ENCODE measurements around the gene TMEM151B.

DNA sequence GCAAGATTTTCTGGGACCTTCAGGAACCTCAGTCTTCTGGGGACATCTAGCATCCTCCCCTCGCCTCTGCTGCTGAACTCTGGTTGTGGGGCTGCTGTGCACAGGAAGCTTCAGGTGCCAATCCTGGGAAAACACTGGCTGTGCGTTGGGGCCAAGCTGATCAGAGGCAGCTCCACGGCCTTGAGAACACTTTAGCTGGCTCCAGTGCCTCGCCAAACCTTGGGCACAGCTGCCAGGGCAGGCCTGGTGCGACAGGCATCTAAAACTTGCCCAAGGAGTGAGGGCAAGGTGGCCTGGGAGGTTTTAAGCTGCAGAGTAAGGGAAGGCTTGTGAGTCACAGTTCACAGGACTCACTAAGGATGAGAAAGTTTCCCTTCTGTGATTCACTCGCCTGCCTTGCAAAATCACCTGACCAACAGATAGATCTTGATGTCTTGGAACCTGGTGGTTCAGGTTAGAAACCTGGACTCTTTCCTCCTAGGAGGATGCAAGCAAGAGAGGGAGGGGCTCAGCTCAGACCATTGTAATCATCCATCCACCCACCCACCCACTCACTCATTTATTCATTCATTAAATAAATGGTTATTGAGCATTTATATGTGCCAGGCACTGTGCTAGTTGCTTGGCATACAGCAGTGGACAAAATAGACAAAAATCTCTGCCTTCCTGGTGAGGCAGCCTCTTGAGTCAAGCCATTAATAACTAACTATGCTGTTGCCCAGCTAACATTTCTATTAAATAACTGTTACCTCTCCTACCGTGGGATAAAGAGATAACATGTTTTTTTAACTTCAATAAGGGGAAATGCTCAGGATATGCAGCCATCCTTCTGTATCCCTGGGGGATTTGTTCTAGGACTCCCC lies 69.7 kb downstream of the TMEM151B start:
- TF ChIP-seq NR2C2 (CRISPR knock-in tag; IDR thresholded peaks at IDR 0.05) (no peak), NR2C2 (tag; IDR thresholded peaks at IDR 0.05) (no peak), NR3C1 (CRISPR knock-in tag; IDR thresholded peaks at IDR 0.05) (no peak), PCBP2 (IDR thresholded peaks at IDR 0.05; ENCODE audit: low read depth, low read length, poor library complexity, severe bottlenecking) (no peak), SMARCA4 (IDR thresholded peaks at IDR 0.05) (no peak), RAD21 (CRISPR knock-in tag; conservative IDR thresholded peaks at IDR 0.05 in 1 of 2, IDR thresholded peaks at IDR 0.05 in 1 of 2) (no peak), HNRNPUL1 (IDR thresholded peaks at IDR 0.05; ENCODE audit: low read length) (no peak), TCF3 (CRISPR knock-in tag; IDR thresholded peaks at IDR 0.05) (no peak), MECOM (CRISPR knock-in tag; IDR thresholded peaks at IDR 0.05) (no peak), ZBTB40 (IDR thresholded peaks at IDR 0.05) (no peak), ZBTB40 (CRISPR knock-in tag; IDR thresholded peaks at IDR 0.05) (no peak), RBM22 (IDR thresholded peaks at IDR 0.05; ENCODE audit: low read depth, low read length, poor library complexity, severe bottlenecking) (no peak), E2F5 (CRISPR knock-in tag; IDR thresholded peaks at IDR 0.05) (no peak), RBBP5 (IDR thresholded peaks at IDR 0.05; ENCODE audit: borderline replicate concordance, insufficient read depth, low read length, poor library complexity, severe bottlenecking) (no peak)
- TF ChIP-seq, protein P1, sequence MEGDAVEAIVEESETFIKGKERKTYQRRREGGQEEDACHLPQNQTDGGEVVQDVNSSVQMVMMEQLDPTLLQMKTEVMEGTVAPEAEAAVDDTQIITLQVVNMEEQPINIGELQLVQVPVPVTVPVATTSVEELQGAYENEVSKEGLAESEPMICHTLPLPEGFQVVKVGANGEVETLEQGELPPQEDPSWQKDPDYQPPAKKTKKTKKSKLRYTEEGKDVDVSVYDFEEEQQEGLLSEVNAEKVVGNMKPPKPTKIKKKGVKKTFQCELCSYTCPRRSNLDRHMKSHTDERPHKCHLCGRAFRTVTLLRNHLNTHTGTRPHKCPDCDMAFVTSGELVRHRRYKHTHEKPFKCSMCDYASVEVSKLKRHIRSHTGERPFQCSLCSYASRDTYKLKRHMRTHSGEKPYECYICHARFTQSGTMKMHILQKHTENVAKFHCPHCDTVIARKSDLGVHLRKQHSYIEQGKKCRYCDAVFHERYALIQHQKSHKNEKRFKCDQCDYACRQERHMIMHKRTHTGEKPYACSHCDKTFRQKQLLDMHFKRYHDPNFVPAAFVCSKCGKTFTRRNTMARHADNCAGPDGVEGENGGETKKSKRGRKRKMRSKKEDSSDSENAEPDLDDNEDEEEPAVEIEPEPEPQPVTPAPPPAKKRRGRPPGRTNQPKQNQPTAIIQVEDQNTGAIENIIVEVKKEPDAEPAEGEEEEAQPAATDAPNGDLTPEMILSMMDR (IDR thresholded peaks at IDR 0.05 in 2 of 3, conservative IDR thresholded peaks at IDR 0.05 in 1 of 3; ENCODE audit: insufficient read depth in 2 of 3, low read depth in 1 of 3, low read length in 3 of 3) = no peak
- TF ChIP-seq, protein P2, sequence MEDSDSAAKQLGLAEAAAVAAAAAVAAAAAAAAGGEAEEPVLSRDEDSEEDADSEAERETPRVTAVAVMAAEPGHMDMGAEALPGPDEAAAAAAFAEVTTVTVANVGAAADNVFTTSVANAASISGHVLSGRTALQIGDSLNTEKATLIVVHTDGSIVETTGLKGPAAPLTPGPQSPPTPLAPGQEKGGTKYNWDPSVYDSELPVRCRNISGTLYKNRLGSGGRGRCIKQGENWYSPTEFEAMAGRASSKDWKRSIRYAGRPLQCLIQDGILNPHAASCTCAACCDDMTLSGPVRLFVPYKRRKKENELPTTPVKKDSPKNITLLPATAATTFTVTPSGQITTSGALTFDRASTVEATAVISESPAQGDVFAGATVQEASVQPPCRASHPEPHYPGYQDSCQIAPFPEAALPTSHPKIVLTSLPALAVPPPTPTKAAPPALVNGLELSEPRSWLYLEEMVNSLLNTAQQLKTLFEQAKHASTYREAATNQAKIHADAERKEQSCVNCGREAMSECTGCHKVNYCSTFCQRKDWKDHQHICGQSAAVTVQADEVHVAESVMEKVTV (CRISPR knock-in tag; IDR thresholded peaks at IDR 0.05) = no peak

Measured in K562 (cell line).